Measurements from ENCODE around the gene C1orf115.
"Not testable (repeated sequence)": the region's sequence is repeated elsewhere in the genome, so short reads cannot be mapped to it uniquely, and the experiment has no call there.

The C1orf115 gene

DNA sequence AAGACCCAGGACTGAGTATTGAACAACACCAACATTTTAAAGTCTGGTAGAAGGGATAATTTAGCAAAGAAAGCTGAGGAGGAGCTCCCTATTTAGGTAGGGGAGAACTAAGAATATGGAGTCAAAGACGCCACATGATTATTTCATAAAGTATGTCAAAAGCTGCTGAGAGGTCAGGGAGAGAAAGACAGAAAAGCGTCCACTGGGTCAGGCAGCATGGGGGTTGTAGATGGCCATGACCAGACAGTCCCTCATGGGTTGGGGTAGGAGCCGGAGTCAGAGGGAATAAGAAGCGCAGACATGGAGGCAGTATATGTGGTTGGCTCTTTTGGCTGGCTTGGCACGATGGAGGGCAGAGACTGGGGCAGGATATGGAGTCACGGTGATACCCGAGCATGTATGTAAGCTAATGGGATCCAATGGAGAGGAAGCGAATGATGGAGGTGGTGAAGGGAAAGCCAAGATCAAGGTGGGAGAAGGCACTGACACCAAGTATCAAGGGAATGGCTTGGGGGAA is 4.8 kb downstream of the C1orf115 start:
- DNase-seq (ENCODE audit: low read depth), result no peak

DNA sequence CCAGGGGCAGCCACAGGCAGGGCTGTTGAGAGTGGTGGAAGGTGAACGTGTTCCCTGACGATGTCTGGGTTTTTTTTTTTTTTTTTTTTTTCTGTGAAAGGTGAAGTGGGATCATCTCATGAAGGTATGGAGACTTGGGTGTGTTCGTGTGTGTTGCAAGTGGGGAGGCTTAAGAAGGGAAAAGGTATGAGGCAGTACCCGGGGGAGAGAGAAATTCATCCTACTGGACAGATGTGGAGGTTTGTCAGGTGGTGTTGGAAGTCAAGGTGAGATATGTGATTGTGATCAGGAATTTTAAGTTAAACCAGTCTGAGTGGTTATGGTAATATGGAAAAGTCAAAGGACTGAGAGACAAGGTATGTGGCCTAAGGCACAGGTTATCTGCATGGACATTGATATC is 5.3 kb downstream of the C1orf115 start:
- no peak for DNase-seq (ENCODE audit: low read depth)

DNA sequence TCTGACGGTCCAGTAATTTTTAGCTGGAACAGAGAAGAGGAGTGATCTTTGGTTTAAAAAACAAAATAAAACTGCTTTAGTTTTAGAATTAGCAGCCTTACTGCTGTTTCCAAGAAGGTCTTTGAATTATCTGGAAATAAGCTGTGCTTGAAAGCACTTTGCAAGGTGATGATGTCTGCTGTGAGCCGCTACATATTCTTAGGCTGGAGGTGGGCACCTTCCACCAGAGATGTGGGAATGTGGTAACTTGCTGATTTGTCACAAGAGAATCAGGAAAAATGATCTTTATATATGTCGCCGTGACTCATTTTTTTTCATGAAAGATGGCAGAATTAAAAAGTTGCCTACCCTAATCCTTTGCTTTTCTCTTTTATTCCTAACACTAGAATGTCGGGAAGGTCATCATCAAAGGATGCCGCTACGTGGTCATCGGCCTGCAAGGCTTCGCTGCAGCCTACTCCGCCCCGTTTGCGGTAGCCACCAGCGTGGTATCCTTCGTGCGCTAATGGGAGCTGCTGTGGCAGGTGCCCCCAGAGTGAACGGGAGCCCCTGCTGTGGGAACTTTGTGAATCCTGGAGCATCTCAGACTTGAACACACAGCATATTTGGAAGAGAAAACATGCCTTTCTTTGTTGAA is 6.2 kb downstream of the C1orf115 start:
- DNase-seq (ENCODE audit: low read depth), result no peak

DNA sequence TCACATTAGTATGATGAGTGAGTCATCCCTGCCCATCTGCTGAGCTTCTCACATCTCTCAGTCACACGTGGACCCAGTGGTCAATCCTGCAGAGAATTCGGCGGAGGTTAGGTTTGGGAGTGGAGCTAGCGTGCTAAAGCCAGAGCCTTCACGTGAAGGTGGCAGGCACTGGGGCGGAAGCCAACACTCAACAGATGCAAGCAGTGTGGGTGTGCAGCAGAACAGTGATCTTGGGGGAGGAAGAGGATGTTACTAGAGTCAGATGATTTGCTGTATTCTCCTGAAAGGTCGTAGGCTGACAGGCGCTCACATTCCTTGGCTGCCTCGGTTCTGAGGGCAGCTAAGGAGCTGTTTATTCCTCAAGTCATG is 6.7 kb downstream of the C1orf115 start:
- DNase-seq (ENCODE audit: low read depth), result peak; percentile 9

DNA sequence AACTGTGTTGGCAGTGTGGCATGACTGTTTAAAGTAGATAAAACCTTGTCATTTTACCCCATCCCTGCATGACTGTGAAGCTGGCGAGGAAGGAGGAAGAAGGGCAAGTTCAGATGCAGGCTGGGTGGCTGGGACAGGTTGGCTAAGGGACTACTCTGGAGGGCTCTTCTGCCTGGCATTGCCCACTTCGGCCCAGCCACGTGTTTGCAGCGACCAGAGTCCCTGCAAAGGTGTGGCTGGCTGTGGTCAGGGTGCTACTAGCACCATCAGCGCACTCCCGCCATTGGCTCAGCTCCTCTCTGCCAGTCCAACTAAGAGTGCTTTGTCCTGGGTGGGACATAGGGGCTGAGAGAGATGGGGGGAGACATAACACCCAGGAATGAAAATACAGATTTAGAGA is 7.2 kb downstream of the C1orf115 start:
- no peak for DNase-seq (ENCODE audit: low read depth)

- no peak for DNase-seq (ENCODE audit: low read depth)
These were observed 8.4 kb downstream of the C1orf115 start for GRCh38 chr1:220698607-220699016.

- no peak for DNase-seq (ENCODE audit: low read depth)
These were observed 8.9 kb downstream of the C1orf115 start for GRCh38 chr1:220699044-220699443.

DNA sequence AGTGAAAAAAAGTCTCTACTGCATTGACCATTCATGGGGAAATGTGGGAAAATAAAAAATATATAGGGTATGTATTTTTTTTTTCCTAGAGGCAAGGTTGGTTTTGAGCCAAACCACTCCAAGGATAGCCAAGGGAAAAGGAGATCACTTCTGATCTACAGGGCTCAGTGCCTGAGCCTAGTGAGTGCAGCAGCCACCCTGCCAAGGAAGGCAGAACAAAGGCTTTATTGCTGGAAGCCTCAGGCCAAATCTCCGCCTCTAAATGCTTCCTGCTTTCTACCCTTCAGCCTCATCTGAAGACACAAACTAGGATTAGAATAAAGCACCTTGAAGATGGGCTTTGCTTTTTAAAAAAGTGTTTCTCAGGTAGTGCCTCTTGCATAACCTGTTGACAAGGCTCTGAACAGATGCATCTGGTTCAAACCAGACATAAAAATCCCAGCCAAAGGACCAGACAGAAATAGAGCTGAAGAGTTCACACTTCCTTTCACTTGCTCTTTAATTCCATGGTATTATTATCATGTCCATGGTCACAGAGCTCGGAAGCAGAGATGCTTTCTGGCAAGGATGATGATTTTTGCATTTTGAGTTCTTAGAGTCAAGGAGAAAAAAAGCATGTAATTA is 10.5 kb downstream of the C1orf115 start:
- no peak for DNase-seq (ENCODE audit: low read depth)

DNA sequence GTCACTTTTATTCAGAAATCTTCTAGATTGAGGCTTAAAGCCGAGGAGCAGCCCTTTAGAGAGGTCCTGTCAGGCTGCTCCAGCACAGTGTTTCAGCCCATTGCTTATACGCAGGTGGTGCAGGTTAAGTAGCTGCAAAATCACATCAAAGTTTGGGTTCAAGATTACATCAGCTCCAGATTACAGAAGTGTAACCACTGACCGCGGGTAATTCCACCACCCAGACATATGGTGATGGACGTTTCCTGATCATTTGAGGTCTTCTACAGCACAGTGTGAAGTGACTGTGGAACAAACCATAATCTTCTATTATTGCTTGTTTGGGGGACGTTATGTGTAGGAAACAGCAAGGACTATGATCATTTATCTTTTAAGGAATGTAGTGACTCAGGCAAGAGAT is 11.8 kb downstream of the C1orf115 start:
- DNase-seq (ENCODE audit: low read depth), result no peak

DNA sequence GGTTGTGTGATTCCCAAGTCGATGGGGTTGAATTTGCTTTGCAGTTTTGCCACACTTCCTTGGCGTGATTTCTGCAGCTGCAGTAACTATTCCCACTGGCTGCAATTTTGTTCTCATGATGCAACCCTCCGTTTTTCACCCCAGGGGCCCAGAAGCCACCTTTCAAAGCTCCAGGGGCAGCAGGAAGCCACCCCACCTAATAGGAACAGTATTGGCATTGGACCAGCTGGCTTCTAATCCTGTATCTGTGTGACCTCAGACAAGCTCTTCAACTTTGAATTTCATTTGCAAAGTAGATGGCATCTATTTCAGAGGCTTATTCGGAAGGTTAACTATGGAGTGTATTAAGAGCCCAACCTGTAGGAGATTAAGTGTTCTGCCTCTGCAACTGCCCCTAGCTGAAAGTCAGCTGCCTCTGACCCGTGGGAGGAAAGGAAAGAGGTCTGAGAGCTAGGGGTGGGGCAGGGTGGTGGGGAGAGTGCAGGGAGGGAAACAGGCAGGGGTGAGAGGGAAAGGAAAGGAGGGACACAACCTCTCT is 12.6 kb downstream of the C1orf115 start:
- DNase-seq (ENCODE audit: low read depth), result no peak

DNA sequence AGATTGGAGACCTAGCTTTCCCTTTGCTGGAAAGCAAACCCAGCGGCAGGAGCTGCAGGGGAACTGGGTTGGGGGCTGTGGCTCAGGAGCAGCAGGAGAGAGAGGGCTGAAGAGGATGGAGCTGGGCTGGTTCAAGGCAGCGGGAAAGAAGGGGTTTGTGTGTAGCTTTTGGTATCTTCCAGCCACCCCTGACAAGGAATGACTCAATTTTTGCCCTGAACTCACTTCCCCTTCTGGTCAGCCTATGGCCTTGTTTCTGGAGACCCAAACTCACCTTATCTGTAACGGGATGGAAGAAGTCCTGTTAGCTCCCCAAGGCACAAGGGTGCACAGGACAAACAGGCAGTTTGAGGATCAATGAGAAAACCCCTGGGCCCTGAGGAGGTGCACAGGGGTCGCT is 13.1 kb downstream of the C1orf115 start:
- DNase-seq (ENCODE audit: low read depth), result no peak

DNA sequence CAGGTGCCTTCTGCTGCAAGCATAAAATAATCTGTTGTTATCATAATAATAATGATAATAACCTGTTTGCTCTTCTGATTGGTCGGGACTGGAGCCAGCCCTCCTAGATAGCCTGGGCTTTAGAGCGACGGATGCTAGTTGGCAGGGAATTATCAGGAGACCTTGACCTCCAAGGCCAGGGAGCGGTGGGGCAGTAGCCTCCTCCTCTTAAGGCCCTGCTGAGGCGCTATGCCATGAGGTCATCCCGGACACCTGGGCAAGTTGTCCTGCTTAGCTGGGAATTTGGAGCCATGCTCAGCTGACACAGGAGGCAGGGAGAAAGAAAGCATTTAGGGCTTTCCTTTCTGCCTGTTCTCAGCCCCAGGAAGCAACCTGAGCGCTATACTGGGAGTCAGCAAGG is 15.6 kb downstream of the C1orf115 start:
- DNase-seq (ENCODE audit: low read depth), result no peak

DNA sequence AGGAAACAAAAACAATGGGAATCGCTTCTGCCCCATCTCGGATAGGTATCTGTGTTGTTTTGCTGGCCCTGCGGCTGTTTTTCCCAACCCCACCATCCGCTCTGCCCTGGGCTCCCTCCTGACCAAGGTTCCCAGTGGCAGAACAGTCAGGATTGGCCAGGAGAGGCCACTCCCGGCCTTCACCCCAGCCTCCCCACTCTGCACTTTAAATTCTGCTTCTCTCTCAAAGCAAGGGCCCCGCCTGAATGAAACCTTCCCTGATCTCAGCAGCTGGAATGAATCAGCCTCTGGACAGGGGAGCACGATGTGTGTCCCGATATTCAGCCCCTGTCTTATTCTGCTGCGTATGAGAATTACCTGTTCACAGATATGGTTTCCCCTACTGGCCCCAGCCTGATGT is 16.3 kb downstream of the C1orf115 start:
- no peak for DNase-seq (ENCODE audit: low read depth)

DNA sequence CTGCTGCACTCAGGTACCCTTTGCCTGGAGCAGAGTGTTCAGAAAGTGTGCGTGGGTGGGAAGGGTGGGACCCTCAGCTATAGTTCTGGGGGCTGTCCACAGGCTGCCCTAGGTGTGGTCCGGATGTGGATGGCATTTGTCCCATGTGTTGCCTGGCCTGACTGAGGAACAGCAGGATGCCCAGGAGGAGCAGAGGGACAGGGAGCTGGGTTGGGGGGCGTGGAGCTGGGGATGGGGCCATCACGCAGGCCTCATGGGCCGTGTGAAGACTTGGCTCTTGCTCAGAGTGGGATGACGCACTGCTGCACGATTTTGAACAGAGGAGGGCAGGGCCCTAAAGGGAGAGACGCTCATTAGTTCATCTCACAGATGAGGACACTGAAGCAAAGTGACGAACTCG is 17.0 kb downstream of the C1orf115 start:
- DNase-seq (ENCODE audit: low read depth), result no peak

GRCh38 chr1:220708244-220708643 is 18.1 kb downstream of the C1orf115 start:
- DNase-seq (ENCODE audit: low read depth), result no peak

GRCh38 chr1:220708936-220709801 is 19.0 kb downstream of the C1orf115 start:
- no peak for DNase-seq (ENCODE audit: low read depth)

- DNase-seq (ENCODE audit: low read depth), result no peak
These were observed 20.2 kb downstream of the C1orf115 start for GRCh38 chr1:220710333-220710732.

GRCh38 chr1:220711056-220711809 is 21.1 kb downstream of the C1orf115 start:
- DNase-seq (ENCODE audit: low read depth), result no peak

- DNase-seq (ENCODE audit: low read depth), result not testable (repeated sequence)
These were observed 25.8 kb downstream of the C1orf115 start for GRCh38 chr1:220715986-220716385.

- DNase-seq (ENCODE audit: low read depth), result no peak
These were observed 27.9 kb downstream of the C1orf115 start for GRCh38 chr1:220717800-220718640.

- DNase-seq (ENCODE audit: low read depth), result not testable (repeated sequence)
These were observed 31.1 kb downstream of the C1orf115 start for GRCh38 chr1:220721266-220721665.
